HepG2 (cell line): ENCODE measurements around the gene CELSR2. TPM values are rescaled to one million over a fixed set of nuclear protein-coding genes. Genes with fewer than 3 reads are reported as not detected.

ENCODE experiments used
- CBFB ChIP-seq: sonication (generic); formaldehyde crosslinking; IDR thresholded peaks from 2 replicates; pipeline ENCODE4 v1.4.0; 2020; ENCODE audit warnings: missing genetic modification reagents
- CBX2 ChIP-seq, 2 experiments: fragments of 200-600 bp in 1 of 2; sonication (generic); formaldehyde crosslinking in 1 of 2; IDR thresholded peaks; 2 replicates each; pipeline versions ENCODE4 v1.7.0 to v1.8.1; 2018 to 2022; ENCODE audit warnings: low read depth in 2 of 2, low read length in 1 of 2, mild to moderate bottlenecking in 1 of 2, missing genetic modification reagents in 1 of 2
- EP300 ChIP-seq, 3 experiments: sonication (generic) in 1 of 3; formaldehyde crosslinking in 1 of 3; IDR thresholded peaks; 2 replicates each; pipeline versions ENCODE4 v1.5.1 to v1.6.1; 2011 to 2020; ENCODE audit warnings: low read depth in 2 of 3, low read length in 2 of 3, borderline replicate concordance in 1 of 3, improper control_type of control experiment in 1 of 3, mild to moderate bottlenecking in 1 of 3, missing genetic modification reagents in 1 of 3, moderate library complexity in 1 of 3
- GTF2F1 ChIP-seq: fragments of 150-350 bp; IDR thresholded peaks from 2 replicates; pipeline ENCODE4 v1.6.1; 2014; ENCODE audit warnings: low read length
- HBP1 ChIP-seq: IDR thresholded peaks from 2 replicates; pipeline ENCODE4 v1.6.1; 2016; ENCODE audit warnings: low read depth, control low read depth
- HNF4A ChIP-seq: sonication (generic); formaldehyde crosslinking; IDR thresholded peaks from 2 replicates; pipeline ENCODE4 v1.4.0; 2020; ENCODE audit warnings: missing genetic modification reagents
- HNRNPLL ChIP-seq: fragments of 200-400 bp; formaldehyde crosslinking; IDR thresholded peaks from 2 replicates; pipeline ENCODE4 v1.6.1; 2017; ENCODE audit warnings: mild to moderate bottlenecking, low read depth, low read length; ENCODE audit not compliant: poor library complexity, severe bottlenecking
- HOXA5 ChIP-seq: sonication (generic); formaldehyde crosslinking; IDR thresholded peaks from 2 replicates; pipeline ENCODE4 v1.4.0; 2020; ENCODE audit warnings: missing genetic modification reagents
- MEF2D ChIP-seq: sonication (generic); formaldehyde crosslinking; IDR thresholded peaks from 2 replicates; pipeline ENCODE4 v1.5.1; 2020; ENCODE audit warnings: mild to moderate bottlenecking, missing genetic modification reagents
- MTA3 ChIP-seq: sonication (generic); formaldehyde crosslinking; IDR thresholded peaks from 2 replicates; pipeline ENCODE4 v1.4.0; 2020; ENCODE audit warnings: missing genetic modification reagents
- NR2C2 ChIP-seq: sonication (generic); formaldehyde crosslinking; IDR thresholded peaks from 2 replicates; pipeline ENCODE4 v1.4.0; 2020; ENCODE audit warnings: missing genetic modification reagents, mild to moderate bottlenecking, moderate library complexity, borderline replicate concordance
- SALL2 ChIP-seq: sonication (generic); formaldehyde crosslinking; IDR thresholded peaks from 2 replicates; pipeline ENCODE4 v1.8.1; 2023; ENCODE audit warnings: mild to moderate bottlenecking, missing genetic modification reagents, inconsistent platforms
- SRF ChIP-seq: IDR thresholded peaks from 2 replicates; pipeline ENCODE4 v1.6.1; 2011; ENCODE audit warnings: mild to moderate bottlenecking, low read depth, low read length, moderate library complexity
- TAF15 ChIP-seq: fragments of 200-400 bp; formaldehyde crosslinking; IDR thresholded peaks from one replicate; pipeline ENCODE4 v1.6.1; 2018; ENCODE audit warnings: mild to moderate bottlenecking, low read depth, low read length; ENCODE audit not compliant: poor library complexity, severe bottlenecking
- TP53 ChIP-seq: sonication (generic); formaldehyde crosslinking; conservative IDR thresholded peaks from 2 replicates; pipeline ENCODE4 v1.4.0; 2020; ENCODE audit warnings: missing genetic modification reagents
- ZC3H13 ChIP-seq: sonication (generic); formaldehyde crosslinking; IDR thresholded peaks from 2 replicates; pipeline ENCODE4 v1.8.1; 2023; ENCODE audit warnings: mild to moderate bottlenecking, missing genetic modification reagents, moderate library complexity
- ZNF124 ChIP-seq: sonication (generic); formaldehyde crosslinking; IDR thresholded peaks from 2 replicates; pipeline ENCODE4 v1.4.0; 2020; ENCODE audit warnings: missing genetic modification reagents
- ZNF225 ChIP-seq: sonication (generic); formaldehyde crosslinking; IDR thresholded peaks from 2 replicates; pipeline ENCODE4 v1.4.0; 2020; ENCODE audit warnings: mild to moderate bottlenecking, missing genetic modification reagents
- ZNF367 ChIP-seq: sonication (generic); formaldehyde crosslinking; IDR thresholded peaks from 2 replicates; pipeline ENCODE4 v1.4.0; 2020; ENCODE audit warnings: missing genetic modification reagents, borderline replicate concordance
- ZNF430 ChIP-seq: sonication (generic); formaldehyde crosslinking; IDR thresholded peaks from 2 replicates; pipeline ENCODE4 v1.9.0; 2021; ENCODE audit warnings: mild to moderate bottlenecking, missing genetic modification reagents
- ZNF619 ChIP-seq: sonication (generic); formaldehyde crosslinking; IDR thresholded peaks from 2 replicates; pipeline ENCODE4 v1.4.0; 2020; ENCODE audit warnings: mild to moderate bottlenecking, missing genetic modification reagents
- ZNF703 ChIP-seq: sonication (generic); formaldehyde crosslinking; IDR thresholded peaks from 2 replicates; pipeline ENCODE4 v1.5.1; 2020; ENCODE audit warnings: missing genetic modification reagents, mild to moderate bottlenecking, moderate library complexity, borderline replicate concordance
- ZNF710 ChIP-seq: sonication (generic); formaldehyde crosslinking; IDR thresholded peaks from 2 replicates; pipeline ENCODE4 v1.5.0; 2020; ENCODE audit warnings: mild to moderate bottlenecking, missing genetic modification reagents, borderline replicate concordance
- ZNF879 ChIP-seq: sonication (generic); formaldehyde crosslinking; IDR thresholded peaks from 2 replicates; pipeline ENCODE4 v1.8.1; 2023; ENCODE audit warnings: missing genetic modification reagents
- polyA plus RNA-seq, 8 experiments: library from polyadenylated mRNA; depleted of rRNA in 3 of 8; stranded (reverse) in 7 of 8; unstranded in 1 of 8; fragments of >200 nt; fragmentation: Illumina TruSeq in 4 of 8; extraction: Trizol in 4 of 8; gene quantifications; 2 replicates each; pipeline versions ENCODE4 v1.2.1 to v1.2.3, GENCODE V29; 2011 to 2016; ENCODE audit warnings: low read depth in 4 of 8, missing spikeins in 1 of 8, mixed read lengths in 1 of 8; ENCODE audit not compliant: insufficient read depth in 1 of 8
- total RNA-seq, 5 experiments: library from RNA; depleted of rRNA; stranded (reverse); fragments of >200 nt; fragmentation: Illumina TruSeq; extraction: Trizol; gene quantifications; 2 replicates each; pipeline ENCODE4 v1.2.3, GENCODE V29; 2016; ENCODE audit warnings: low read depth in 1 of 5
- TF ChIP-seq, protein P1 (sequence below): sonication (generic); formaldehyde crosslinking; IDR thresholded peaks from 2 replicates; pipeline ENCODE4 v1.9.0; 2021; ENCODE audit warnings: missing genetic modification reagents, mild to moderate bottlenecking, borderline replicate concordance

The CELSR2 gene
- total and polyA plus RNA-seq, 2 of the 13 experiments (the other 11 are each of a cell fraction or from before 2014, with no cell fraction given): 4.0 to 6.6 TPM

GRCh38 chr1:109213824-109214693 lies 35.3 kb upstream of the CELSR2 start, which contains the start of gene SARS1 (continued):
- TF ChIP-seq, protein P1, sequence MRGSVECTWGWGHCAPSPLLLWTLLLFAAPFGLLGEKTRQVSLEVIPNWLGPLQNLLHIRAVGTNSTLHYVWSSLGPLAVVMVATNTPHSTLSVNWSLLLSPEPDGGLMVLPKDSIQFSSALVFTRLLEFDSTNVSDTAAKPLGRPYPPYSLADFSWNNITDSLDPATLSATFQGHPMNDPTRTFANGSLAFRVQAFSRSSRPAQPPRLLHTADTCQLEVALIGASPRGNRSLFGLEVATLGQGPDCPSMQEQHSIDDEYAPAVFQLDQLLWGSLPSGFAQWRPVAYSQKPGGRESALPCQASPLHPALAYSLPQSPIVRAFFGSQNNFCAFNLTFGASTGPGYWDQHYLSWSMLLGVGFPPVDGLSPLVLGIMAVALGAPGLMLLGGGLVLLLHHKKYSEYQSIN (CRISPR knock-in tag): no peak
- TF ChIP-seq ZNF430: 0 out of 2 replicates have a peak, but pooled peaks have one; percentile 39
- no peak for TF ChIP-seq ZNF225 (CRISPR knock-in tag)
- no peak for TF ChIP-seq SRF
- no peak for TF ChIP-seq CBFB
- no peak for TF ChIP-seq CBX2 (IDR thresholded peaks at IDR 0.05; ENCODE audit: low read depth, low read length)
- TF ChIP-seq CBX2 (CRISPR knock-in tag; IDR thresholded peaks at IDR 0.05; ENCODE audit: low read depth): no peak
- TF ChIP-seq TP53 (CRISPR knock-in tag): no peak
- no peak for TF ChIP-seq HNF4A (CRISPR knock-in tag)
- TF ChIP-seq ZNF619 (CRISPR knock-in tag): peak; percentile 54; the same call in 1 of the 2 replicates
- TF ChIP-seq ZNF367 (CRISPR knock-in tag): no peak
- no peak for TF ChIP-seq ZNF710 (CRISPR knock-in tag)
- TF ChIP-seq NR2C2 (CRISPR knock-in tag): peak; percentile 92
- TF ChIP-seq MEF2D: 0 out of 2 replicates have a peak, but pooled peaks have one; percentile 12
- 0 out of 2 replicates have a peak, but pooled peaks have one; percentile 63 for TF ChIP-seq ZNF879 (CRISPR knock-in tag)
- no peak for TF ChIP-seq HBP1 (CRISPR knock-in tag)
- TF ChIP-seq MTA3 (CRISPR knock-in tag): no peak
- peak; percentile 61; the same call in 1 of the 2 replicates for TF ChIP-seq ZC3H13 (CRISPR knock-in tag)
- TF ChIP-seq GTF2F1: no peak
- TF ChIP-seq HNRNPLL: peak; percentile 86
- TF ChIP-seq ZNF703 (CRISPR knock-in tag): no peak
- peak; percentile 47; the same call in 1 of the 2 replicates for TF ChIP-seq HOXA5 (CRISPR knock-in tag)
- no peak for TF ChIP-seq TAF15
- no peak; the same call in 1 of the 2 replicates for TF ChIP-seq SALL2
- TF ChIP-seq ZNF124: no peak
- TF ChIP-seq EP300 (IDR thresholded peaks at IDR 0.05; ENCODE audit: low read depth in 2 of 2, low read length in 2 of 2): no peak
- peak; percentile 31; the same call in 1 of the 2 replicates for TF ChIP-seq EP300 (CRISPR knock-in tag; IDR thresholded peaks at IDR 0.05; ENCODE audit: borderline replicate concordance)
